ENCODE results near the gene CCDC78. TPM values are rescaled to one million over a fixed set of nuclear protein-coding genes. Genes with fewer than 3 reads are reported as not detected.
A peak's percentile ranks its signal among the peaks of the same experiment; 100 is the strongest.

CCDC78 gene
- total and polyA plus RNA-seq, 2 of the 13 experiments (the other 11 are each of a cell fraction or from before 2014, with no cell fraction given) = 0.53 to 1.5 TPM

GRCh38 chr16:695355-696089 lies 30.7 kb downstream of the CCDC78 start (continued):
- TF ChIP-seq REST (IDR thresholded peaks at IDR 0.05; ENCODE audit: borderline replicate concordance in 1 of 2, low read depth in 1 of 2, low read length in 2 of 2) (no peak; a peak in 1 of 4 replicates), TRIM24 (CRISPR knock-in tag; IDR thresholded peaks at IDR 0.05) (no peak), SAFB2 (CRISPR knock-in tag; IDR thresholded peaks at IDR 0.05; ENCODE audit: borderline replicate concordance, low read depth) (no peak), ZNF124 (CRISPR knock-in tag; IDR thresholded peaks at IDR 0.05) (no peak), AGO2 (optimal IDR thresholded peaks at IDR 0.05; ENCODE audit: low read depth, low read length) (no peak), YEATS2 (CRISPR knock-in tag; IDR thresholded peaks at IDR 0.05; ENCODE audit: borderline replicate concordance) (peak; percentile 79), CREBL2 (CRISPR knock-in tag; IDR thresholded peaks at IDR 0.05; ENCODE audit: borderline replicate concordance) (no peak), RERE (CRISPR knock-in tag; IDR thresholded peaks at IDR 0.05; ENCODE audit: low read depth) (no peak), CENPT (CRISPR knock-in tag; IDR thresholded peaks at IDR 0.05; ENCODE audit: low read depth) (peak; percentile 92; the same call in 1 of the 2 replicates), IRF2 (CRISPR knock-in tag; IDR thresholded peaks at IDR 0.05) (peak; percentile 66; the same call in 1 of the 2 replicates), MXD4 (CRISPR knock-in tag; IDR thresholded peaks at IDR 0.05) (0 out of 2 replicates have a peak, but pooled peaks have one; percentile 18), ZSCAN22 (CRISPR knock-in tag; IDR thresholded peaks at IDR 0.05) (no peak), SNAPC4 (CRISPR knock-in tag; IDR thresholded peaks at IDR 0.05) (peak; percentile 65; the same call in 1 of the 2 replicates), HCFC1 (IDR thresholded peaks at IDR 0.05; ENCODE audit: low read depth, low read length) (no peak)
